NCI-H2227 (cell line): ENCODE data around the gene ANKRD6.

Experiments used
- DNase-seq: peaks from one replicate; lab custom pipeline; 2025; ENCODE audit not compliant: unreplicated experiment; lab: John Stamatoyannopoulos, UW

Gene ANKRD6

GRCh38 chr6:89555806-89556205, 122.9 kb downstream of the ANKRD6 start:
- DNase-seq = no peak

- DNase-seq = no peak
These were observed 126.5 kb downstream of the ANKRD6 start for GRCh38 chr6:89559487-89559886.

GRCh38 chr6:89562093-89562973, 129.4 kb downstream of the ANKRD6 start:
- peak; percentile 42 for DNase-seq

- no peak for DNase-seq
These were observed 130.9 kb downstream of the ANKRD6 start for GRCh38 chr6:89563866-89564265.

GRCh38 chr6:89564752-89565427, 131.9 kb downstream of the ANKRD6 start:
- DNase-seq = no peak

GRCh38 chr6:89566008-89566800, 133.3 kb downstream of the ANKRD6 start:
- DNase-seq = peak; percentile 21

- DNase-seq = peak; percentile 88
These were observed 134.1 kb downstream of the ANKRD6 start for GRCh38 chr6:89566930-89567629.

- peak; percentile 22 for DNase-seq
These were observed 134.9 kb downstream of the ANKRD6 start for GRCh38 chr6:89567630-89568390.

GRCh38 chr6:89574910-89575561, 142.1 kb downstream of the ANKRD6 start:
- DNase-seq = no peak

GRCh38 chr6:89575562-89575960, 142.6 kb downstream of the ANKRD6 start:
- no peak for DNase-seq

GRCh38 chr6:89580997-89581666, 148.2 kb downstream of the ANKRD6 start:
- peak; percentile 29 for DNase-seq

- peak; percentile 29 for DNase-seq
These were observed 148.7 kb downstream of the ANKRD6 start for GRCh38 chr6:89581689-89582088.

GRCh38 chr6:89582669-89583325, 149.8 kb downstream of the ANKRD6 start:
- no peak for DNase-seq

- peak; percentile 44 for DNase-seq
These were observed 150.6 kb downstream of the ANKRD6 start for GRCh38 chr6:89583559-89583958.

- DNase-seq = no peak
These were observed 151.6 kb downstream of the ANKRD6 start for GRCh38 chr6:89584539-89584938.

GRCh38 chr6:89585154-89585553, 152.2 kb downstream of the ANKRD6 start:
- no peak for DNase-seq

- DNase-seq = no peak
These were observed 156.5 kb downstream of the ANKRD6 start for GRCh38 chr6:89589297-89590025.

GRCh38 chr6:89590133-89590532, 157.2 kb downstream of the ANKRD6 start:
- no peak for DNase-seq
